IPS-18c (cell line): ENCODE measurements around the gene INIP.

Source experiments
- H3K4me3 ChIP-seq: 2 replicates; pipeline ENCODE4 v1.7.0; 2013; ENCODE audit warnings: low read depth, mild to moderate bottlenecking, low read length, moderate library complexity; ENCODE audit not compliant: insufficient read depth
- H3K9me3 ChIP-seq: one replicate; pipeline ENCODE4 v1.6.1; 2013; ENCODE audit warnings: mild to moderate bottlenecking, low read length, moderate library complexity; ENCODE audit not compliant: control insufficient read depth, insufficient read depth

Gene INIP, protein sequence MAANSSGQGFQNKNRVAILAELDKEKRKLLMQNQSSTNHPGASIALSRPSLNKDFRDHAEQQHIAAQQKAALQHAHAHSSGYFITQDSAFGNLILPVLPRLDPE

DNA sequence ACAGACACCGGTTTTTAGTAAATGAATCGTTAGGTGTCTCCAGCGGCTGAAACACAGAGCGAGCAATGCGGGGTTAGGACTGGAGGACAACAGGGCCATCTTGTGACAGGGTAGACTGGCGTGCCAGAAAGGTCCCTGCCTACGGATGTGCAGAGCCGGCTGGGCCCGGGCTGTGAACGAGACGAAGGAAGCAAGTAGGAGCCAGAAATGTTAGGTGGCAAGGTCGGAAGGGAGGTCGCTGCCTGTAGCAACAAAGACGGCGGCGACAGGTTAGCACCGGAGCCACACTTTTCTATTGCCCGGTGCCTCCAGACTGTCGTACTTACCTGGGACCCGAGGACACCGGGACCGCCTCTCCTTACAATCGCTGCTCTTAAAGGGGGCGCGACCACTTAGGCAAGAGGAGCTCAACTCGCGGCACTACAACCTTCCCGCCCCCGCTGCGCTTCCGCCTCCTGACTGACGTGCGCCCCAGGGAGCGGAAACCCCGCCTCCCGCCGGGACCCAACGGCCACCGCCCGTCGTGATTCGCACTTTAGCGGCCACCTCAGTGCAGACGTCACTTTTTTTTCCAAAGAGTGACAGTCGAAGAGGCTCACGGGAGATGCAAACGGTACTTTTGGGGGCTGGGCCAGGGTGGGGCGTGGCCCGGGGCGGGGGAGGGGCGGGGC lies at the start of gene INIP:
Gene INIP (minus strand): TSS at position 457 of the 671 bp plus-strand sequence. CDS start 1,632 bp downstream, outside the sequence.
- no peaks in the 10 kb centered on the region for H3K9me3 ChIP-seq
- peak within 1 kb of the TSS; percentile 99 for H3K4me3 ChIP-seq

GRCh38 chr9:112765281-112765680 lies 47.4 kb upstream of the INIP start:
- no peak overlapping the region for H3K4me3 ChIP-seq
- H3K9me3 ChIP-seq = no peaks in the 10 kb centered on the region

DNA sequence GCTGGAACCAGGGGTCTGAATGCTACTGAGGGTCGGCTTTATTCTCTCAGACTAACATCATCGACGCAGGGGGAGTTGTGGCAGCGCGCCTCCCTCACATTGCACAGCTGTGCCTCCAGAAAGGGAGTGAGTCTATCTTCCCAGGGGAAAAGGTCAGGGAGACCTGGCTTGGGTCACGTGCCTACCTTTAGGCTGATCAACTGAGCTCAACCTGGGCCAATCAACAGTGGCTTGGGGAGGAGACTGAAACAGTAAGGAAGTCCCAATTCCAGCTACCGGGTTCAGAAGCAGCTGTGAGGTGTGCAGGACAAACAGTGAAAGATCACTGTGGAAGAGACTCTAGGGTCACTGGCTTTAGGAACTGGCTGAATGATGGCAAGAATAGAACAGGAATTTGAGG lies 46.9 kb upstream of the INIP start:
- no peak overlapping the region for H3K4me3 ChIP-seq
- no peaks in the 10 kb centered on the region for H3K9me3 ChIP-seq

DNA sequence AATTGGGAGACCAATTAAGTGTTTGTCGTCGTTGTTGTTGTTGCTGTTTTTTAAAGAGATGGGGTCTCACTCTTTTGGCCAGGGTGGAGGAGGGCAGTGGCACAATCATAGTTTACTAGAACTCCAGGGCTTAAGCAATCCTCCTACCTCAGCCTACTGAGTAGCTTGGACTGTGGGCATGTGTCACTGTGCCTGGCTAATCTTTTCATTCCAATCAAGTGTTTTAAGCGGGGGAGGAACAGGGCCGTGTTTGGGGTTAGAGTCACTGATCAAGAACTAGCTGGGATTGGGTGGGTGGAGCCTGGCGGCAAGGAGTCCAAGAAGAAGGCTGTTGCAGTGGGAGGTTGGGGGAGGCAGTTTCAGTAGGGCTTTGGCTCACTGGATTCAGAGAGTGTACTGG lies 46.4 kb upstream of the INIP start:
- no peak overlapping the region for H3K4me3 ChIP-seq

DNA sequence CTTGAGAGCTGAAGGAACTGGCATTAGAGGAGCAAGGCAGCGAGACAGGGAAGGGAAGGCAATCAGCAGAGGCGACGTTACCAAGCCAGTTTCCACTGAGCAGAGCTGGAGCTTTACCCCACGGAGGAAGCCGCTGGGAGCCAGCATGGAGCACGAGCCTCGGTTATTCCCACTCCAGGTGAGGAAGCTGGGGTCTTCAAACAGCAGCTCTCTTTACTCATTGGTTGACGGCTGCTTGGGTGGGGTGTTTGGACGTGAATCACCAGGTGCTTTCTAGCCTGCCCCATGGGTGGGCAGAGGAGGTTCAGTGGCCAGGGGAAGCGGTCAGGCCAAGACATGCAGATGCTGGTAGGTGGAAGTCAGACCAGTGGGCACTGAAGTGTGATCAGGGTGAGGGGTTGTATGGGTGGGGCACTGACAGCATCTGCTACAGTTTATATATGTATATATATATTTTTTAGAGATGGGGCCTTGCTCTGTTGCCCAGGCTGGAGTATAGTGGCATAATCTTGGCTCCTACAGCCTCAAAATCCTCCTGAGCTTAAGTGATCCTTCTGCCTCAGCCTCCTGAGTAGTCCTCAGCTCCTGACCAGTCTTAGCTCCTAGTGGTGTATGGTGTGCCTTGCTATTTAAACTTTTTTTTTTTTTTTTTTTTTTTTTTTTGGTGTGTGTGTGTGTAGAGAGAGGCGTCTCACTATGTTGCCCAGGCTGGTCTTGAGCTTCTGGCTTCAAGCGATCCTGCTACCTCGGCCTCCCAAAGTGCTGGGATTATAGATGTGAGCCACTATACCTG lies 45.0 kb upstream of the INIP start:
- Histone ChIP-seq H3K4me3 (no peak overlapping the region), H3K9me3 (no peaks in the 10 kb centered on the region)

More for the DNA sequence above, 46.4 kb upstream of the INIP start:
- no peaks in the 10 kb centered on the region for H3K9me3 ChIP-seq

- Histone ChIP-seq H3K4me3 (no peak overlapping the region), H3K9me3 (no peaks in the 10 kb centered on the region)
These were observed 44.2 kb upstream of the INIP start for GRCh38 chr9:112761912-112762655.

DNA sequence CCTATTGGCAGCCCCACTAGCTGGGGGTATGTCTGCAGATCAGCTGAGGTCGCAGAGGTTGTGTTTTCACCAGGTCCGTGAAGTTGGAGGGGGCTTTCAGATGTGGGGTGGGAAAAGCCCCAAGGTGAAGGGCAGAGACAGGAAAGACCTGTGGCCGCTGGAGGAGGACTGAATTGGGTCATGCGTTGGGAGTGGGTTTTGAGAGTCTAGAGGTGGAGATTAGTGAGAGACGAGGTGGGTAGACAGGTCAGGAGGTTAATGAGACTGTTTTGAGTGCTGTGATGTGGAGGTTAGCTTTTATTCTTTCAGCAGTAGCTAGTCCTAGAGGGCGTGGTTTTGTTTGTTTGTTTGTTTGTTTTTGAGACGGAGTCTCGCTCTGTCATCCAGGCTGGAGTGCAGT lies 42.9 kb upstream of the INIP start:
- Histone ChIP-seq H3K9me3 (no peaks in the 10 kb centered on the region), H3K4me3 (no peak overlapping the region)

GRCh38 chr9:112757940-112758339 lies 40.0 kb upstream of the INIP start:
- Histone ChIP-seq H3K9me3 (no peaks in the 10 kb centered on the region), H3K4me3 (no peak overlapping the region)

DNA sequence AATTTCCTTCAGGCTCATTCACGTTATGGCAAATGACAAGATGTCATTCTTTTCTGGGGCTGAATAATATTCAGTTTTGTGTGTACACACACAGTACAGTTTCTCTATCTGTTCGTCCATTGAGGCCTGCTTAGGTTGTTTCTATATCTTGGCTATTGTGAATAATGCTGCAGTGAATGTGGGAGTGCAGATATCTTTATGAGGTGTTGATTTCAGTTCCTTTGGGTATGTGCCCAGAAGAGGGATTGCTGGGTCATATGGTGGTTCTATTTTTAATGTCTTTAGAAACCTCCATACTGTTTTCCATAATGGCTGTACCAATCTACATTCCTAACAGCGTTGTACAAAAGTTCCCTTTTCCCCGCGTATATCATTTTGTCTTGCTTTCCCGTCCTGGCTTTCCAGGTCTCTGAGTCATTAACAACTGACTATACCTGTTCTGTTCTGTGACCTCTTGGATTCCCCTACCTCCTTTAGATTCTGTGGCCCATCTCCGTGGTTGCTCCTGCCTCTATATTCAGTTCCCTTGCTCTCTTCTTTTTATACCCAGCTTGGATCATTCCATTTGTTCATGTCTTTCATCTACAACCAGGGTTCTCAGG lies 39.5 kb upstream of the INIP start:
- Histone ChIP-seq H3K9me3 (no peaks in the 10 kb centered on the region), H3K4me3 (no peak overlapping the region)

GRCh38 chr9:112755675-112756074 lies 37.8 kb upstream of the INIP start:
- no peak overlapping the region for H3K4me3 ChIP-seq
- peaks cover 2% of the 10 kb centered on the region for H3K9me3 ChIP-seq

DNA sequence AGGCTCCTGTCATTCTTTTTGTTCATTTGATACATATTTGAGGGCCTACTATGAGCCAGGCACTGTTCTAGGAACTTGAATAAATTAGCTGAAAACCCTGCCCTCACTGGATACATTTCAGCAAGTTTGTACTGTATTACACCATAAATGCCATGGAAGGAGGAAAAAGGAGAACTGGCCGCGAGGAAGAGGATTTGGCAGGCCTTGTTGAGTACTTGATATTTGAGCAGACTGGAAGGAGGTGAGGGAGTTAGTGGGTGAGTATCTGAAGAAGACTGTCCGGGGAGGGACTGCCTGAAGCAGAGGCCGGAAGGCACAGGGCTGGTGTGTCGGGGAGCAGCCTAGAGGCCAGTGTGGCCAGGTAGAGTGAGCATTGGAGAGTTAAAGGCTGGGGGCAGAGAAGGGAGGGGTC lies 37.1 kb upstream of the INIP start:
- Histone ChIP-seq H3K9me3 (peaks cover 2% of the 10 kb centered on the region), H3K4me3 (no peak overlapping the region)

- Histone ChIP-seq H3K4me3 (no peak overlapping the region), H3K9me3 (peaks cover 2% of the 10 kb centered on the region)
These were observed 36.7 kb upstream of the INIP start for GRCh38 chr9:112754578-112754977.

DNA sequence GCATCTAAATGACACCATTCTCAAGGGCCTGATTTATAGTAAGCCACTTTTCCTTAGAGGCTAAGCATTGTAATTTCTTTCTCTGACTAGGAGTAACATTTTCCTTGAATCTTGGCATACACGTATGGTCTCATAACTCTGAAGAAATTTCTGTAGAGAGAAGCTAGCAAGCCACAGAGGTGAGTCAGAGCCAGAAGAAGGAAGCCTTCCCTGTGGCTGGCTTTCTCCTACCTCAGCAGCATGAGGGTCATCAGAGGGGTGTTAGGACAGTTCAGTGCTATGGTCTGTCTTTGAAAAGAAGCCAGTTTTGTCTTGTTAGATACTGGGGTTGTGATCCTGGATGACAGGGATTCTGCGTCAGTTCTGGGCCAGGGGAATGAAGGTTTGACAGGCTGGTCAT lies 35.8 kb upstream of the INIP start:
- no peak overlapping the region for H3K4me3 ChIP-seq

GRCh38 chr9:112752334-112753125 lies 34.6 kb upstream of the INIP start:
- H3K4me3 ChIP-seq = no peak overlapping the region
- peaks cover 2% of the 10 kb centered on the region for H3K9me3 ChIP-seq

More for the DNA sequence above, 35.8 kb upstream of the INIP start:
- peaks cover 2% of the 10 kb centered on the region for H3K9me3 ChIP-seq

GRCh38 chr9:112751056-112751795 lies 33.3 kb upstream of the INIP start:
- H3K4me3 ChIP-seq = peak overlapping the region; percentile 90
- H3K9me3 ChIP-seq = peaks cover 2% of the 10 kb centered on the region

DNA sequence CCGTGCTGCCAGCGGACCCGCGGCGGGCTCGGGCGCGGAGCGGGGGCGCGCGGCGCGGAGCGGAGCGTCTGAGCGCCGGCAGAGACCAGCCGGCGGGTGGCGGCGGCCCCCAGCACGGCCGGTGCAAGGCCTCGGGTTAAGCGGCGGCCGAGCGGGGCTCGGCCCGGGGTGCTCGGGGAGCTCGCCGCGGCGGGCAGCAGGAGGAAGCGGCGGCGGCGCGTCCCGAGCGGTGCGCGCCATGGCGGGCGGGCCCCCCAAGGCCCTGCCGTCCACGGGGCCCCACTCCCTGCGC lies 32.8 kb upstream of the INIP start:
- H3K4me3 ChIP-seq = peak overlapping the region; percentile 90
- peaks cover 2% of the 10 kb centered on the region for H3K9me3 ChIP-seq
